Measurements from ENCODE around the gene PSMF1. TPM values are rescaled to one million over a fixed set of nuclear protein-coding genes. Genes with fewer than 3 reads are reported as not detected.

The PSMF1 gene
- total and polyA plus RNA-seq, 2 of the 13 experiments (the other 11 are each of a cell fraction or from before 2014, with no cell fraction given), result 82.5 to 86.0 TPM

DNA sequence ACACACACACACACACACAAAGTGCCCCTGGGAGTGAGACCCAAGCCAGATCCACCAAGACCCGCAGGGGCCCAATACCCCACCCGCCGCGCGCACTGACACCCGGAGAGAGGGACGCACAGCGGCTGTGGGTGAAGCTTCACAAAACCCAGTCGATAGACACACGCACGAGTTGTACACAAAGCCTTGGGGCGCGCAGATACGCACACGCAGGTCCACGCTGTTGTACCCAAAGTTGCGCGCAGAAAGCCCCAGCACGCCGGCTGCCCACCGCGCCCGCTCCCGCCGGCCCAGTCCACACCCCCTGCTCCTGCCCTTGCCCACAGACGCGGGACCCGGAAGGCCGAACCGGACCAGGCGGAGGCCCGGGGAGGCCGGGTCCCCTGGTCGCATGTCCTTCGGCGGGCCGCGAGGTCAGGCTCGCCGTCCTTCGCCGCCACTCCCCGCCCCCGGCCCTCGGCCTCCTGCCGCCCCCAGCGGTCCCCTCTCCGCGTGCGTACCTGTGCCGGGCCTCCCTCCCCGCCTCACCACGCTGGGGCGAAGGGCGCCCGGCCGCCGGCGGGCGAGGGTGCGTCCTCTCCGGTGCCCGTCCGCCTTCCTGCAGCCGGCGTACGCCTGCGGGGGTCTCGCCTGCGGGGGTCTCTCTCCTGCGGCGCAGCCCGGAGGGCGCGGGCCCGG, 66.4 kb downstream of the PSMF1 start, which contains the start of gene TMEM74B (continued):
- TF ChIP-seq, protein P1, sequence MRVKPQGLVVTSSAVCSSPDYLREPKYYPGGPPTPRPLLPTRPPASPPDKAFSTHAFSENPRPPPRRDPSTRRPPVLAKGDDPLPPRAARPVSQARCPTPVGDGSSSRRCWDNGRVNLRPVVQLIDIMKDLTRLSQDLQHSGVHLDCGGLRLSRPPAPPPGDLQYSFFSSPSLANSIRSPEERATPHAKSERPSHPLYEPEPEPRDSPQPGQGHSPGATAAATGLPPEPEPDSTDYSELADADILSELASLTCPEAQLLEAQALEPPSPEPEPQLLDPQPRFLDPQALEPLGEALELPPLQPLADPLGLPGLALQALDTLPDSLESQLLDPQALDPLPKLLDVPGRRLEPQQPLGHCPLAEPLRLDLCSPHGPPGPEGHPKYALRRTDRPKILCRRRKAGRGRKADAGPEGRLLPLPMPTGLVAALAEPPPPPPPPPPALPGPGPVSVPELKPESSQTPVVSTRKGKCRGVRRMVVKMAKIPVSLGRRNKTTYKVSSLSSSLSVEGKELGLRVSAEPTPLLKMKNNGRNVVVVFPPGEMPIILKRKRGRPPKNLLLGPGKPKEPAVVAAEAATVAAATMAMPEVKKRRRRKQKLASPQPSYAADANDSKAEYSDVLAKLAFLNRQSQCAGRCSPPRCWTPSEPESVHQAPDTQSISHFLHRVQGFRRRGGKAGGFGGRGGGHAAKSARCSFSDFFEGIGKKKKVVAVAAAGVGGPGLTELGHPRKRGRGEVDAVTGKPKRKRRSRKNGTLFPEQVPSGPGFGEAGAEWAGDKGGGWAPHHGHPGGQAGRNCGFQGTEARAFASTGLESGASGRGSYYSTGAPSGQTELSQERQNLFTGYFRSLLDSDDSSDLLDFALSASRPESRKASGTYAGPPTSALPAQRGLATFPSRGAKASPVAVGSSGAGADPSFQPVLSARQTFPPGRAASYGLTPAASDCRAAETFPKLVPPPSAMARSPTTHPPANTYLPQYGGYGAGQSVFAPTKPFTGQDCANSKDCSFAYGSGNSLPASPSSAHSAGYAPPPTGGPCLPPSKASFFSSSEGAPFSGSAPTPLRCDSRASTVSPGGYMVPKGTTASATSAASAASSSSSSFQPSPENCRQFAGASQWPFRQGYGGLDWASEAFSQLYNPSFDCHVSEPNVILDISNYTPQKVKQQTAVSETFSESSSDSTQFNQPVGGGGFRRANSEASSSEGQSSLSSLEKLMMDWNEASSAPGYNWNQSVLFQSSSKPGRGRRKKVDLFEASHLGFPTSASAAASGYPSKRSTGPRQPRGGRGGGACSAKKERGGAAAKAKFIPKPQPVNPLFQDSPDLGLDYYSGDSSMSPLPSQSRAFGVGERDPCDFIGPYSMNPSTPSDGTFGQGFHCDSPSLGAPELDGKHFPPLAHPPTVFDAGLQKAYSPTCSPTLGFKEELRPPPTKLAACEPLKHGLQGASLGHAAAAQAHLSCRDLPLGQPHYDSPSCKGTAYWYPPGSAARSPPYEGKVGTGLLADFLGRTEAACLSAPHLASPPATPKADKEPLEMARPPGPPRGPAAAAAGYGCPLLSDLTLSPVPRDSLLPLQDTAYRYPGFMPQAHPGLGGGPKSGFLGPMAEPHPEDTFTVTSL (CRISPR knock-in tag; IDR thresholded peaks at IDR 0.05; ENCODE audit: borderline replicate concordance), result peak; percentile 20; the same call in 1 of the 2 replicates
- TF ChIP-seq YEATS4 (CRISPR knock-in tag; IDR thresholded peaks at IDR 0.05; ENCODE audit: borderline replicate concordance) (peak; percentile 65; the same call in 1 of the 2 replicates), NFE2L1 (CRISPR knock-in tag; IDR thresholded peaks at IDR 0.05; ENCODE audit: borderline replicate concordance) (peak; percentile 49; the same call in 1 of the 2 replicates), POGZ (CRISPR knock-in tag; IDR thresholded peaks at IDR 0.05) (no peak), ZNF83 (CRISPR knock-in tag; IDR thresholded peaks at IDR 0.05; ENCODE audit: borderline replicate concordance) (no peak; the same call in 1 of the 2 replicates), ARNTL (CRISPR knock-in tag; IDR thresholded peaks at IDR 0.05) (peak; percentile 27; the same call in 1 of the 2 replicates), ZNF180 (CRISPR knock-in tag; IDR thresholded peaks at IDR 0.05; ENCODE audit: borderline replicate concordance, low read depth) (peak; percentile 24; the same call in 1 of the 2 replicates), RELA (CRISPR knock-in tag; IDR thresholded peaks at IDR 0.05) (no peak), PHF5A (CRISPR knock-in tag; IDR thresholded peaks at IDR 0.05; ENCODE audit: low read depth, unreplicated experiment) (no peak), ZFAT (CRISPR knock-in tag; conservative IDR thresholded peaks at IDR 0.05) (0 out of 2 replicates have a peak, but pooled peaks have one; percentile 48)
- TF ChIP-seq, protein P2, sequence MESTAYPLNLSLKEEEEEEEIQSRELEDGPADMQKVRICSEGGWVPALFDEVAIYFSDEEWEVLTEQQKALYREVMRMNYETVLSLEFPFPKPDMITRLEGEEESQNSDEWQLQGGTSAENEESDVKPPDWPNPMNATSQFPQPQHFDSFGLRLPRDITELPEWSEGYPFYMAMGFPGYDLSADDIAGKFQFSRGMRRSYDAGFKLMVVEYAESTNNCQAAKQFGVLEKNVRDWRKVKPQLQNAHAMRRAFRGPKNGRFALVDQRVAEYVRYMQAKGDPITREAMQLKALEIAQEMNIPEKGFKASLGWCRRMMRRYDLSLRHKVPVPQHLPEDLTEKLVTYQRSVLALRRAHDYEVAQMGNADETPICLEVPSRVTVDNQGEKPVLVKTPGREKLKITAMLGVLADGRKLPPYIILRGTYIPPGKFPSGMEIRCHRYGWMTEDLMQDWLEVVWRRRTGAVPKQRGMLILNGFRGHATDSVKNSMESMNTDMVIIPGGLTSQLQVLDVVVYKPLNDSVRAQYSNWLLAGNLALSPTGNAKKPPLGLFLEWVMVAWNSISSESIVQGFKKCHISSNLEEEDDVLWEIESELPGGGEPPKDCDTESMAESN (CRISPR knock-in tag; conservative IDR thresholded peaks at IDR 0.05), result peak; percentile 84
- TF ChIP-seq, protein P3, sequence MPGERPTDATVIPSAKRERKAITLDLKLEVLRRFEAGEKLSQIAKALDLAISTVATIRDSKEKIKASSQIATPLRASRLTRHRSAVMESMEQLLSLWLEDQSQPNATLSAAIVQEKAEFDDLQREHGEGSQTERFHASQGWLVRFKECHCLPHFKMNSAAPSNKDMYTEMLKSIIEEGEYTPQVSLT (CRISPR knock-in tag; IDR thresholded peaks at IDR 0.05; ENCODE audit: borderline replicate concordance, low read depth), result no peak
- TF ChIP-seq, protein P4, sequence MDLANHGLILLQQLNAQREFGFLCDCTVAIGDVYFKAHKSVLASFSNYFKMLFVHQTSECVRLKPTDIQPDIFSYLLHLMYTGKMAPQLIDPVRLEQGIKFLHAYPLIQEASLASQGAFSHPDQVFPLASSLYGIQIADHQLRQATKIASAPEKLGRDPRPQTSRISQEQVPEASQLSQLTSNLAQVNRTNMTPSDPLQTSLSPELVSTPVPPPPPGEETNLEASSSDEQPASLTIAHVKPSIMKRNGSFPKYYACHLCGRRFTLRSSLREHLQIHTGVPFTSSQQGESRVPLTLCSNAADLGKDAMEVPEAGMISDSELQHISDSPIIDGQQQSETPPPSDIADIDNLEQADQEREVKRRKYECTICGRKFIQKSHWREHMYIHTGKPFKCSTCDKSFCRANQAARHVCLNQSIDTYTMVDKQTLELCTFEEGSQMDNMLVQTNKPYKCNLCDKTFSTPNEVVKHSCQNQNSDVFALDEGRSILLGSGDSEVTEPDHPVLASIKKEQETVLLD (CRISPR knock-in tag; IDR thresholded peaks at IDR 0.05; ENCODE audit: low read depth), result peak; percentile 45; the same call in 1 of the 2 replicates
- TF ChIP-seq, protein P5, sequence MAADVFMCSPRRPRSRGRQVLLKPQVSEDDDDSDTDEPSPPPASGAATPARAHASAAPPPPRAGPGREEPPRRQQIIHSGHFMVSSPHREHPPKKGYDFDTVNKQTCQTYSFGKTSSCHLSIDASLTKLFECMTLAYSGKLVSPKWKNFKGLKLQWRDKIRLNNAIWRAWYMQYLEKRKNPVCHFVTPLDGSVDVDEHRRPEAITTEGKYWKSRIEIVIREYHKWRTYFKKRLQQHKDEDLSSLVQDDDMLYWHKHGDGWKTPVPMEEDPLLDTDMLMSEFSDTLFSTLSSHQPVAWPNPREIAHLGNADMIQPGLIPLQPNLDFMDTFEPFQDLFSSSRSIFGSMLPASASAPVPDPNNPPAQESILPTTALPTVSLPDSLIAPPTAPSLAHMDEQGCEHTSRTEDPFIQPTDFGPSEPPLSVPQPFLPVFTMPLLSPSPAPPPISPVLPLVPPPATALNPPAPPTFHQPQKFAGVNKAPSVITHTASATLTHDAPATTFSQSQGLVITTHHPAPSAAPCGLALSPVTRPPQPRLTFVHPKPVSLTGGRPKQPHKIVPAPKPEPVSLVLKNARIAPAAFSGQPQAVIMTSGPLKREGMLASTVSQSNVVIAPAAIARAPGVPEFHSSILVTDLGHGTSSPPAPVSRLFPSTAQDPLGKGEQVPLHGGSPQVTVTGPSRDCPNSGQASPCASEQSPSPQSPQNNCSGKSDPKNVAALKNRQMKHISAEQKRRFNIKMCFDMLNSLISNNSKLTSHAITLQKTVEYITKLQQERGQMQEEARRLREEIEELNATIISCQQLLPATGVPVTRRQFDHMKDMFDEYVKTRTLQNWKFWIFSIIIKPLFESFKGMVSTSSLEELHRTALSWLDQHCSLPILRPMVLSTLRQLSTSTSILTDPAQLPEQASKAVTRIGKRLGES (CRISPR knock-in tag; IDR thresholded peaks at IDR 0.05; ENCODE audit: borderline replicate concordance), result no peak
